Effector memory CD8-positive, alpha-beta T cell (primary cell): ENCODE data around the gene SPG7.

Experiments used
- ATAC-seq: fragments of 150-1000 bp; cut with Tn5 transposase; replicated peaks from 2 replicates; pipeline ENCODE4 v1.10.0; 2021; ENCODE audit warnings: mild to moderate bottlenecking, moderate library complexity
- DNase-seq, 3 experiments: peaks; one replicate each; pipeline ENCODE4 v3.0.0; 2021
- H3K27ac Mint-ChIP-seq, 2 donors: one replicate each; pipeline ENCODE4 v1.8.0; 2022; ENCODE audit warnings: mild to moderate bottlenecking in 2 of 2, mixed read lengths in 2 of 2, moderate library complexity in 2 of 2
- H3K27me3 Mint-ChIP-seq, 2 donors: one replicate each; pipeline ENCODE4 v1.8.0; 2022; ENCODE audit warnings: mixed read lengths in 2 of 2
- H3K36me3 Mint-ChIP-seq: one replicate; pipeline ENCODE4 v1.8.0; 2022; ENCODE audit warnings: mild to moderate bottlenecking, moderate library complexity, mixed read lengths; ENCODE audit not compliant: insufficient read depth
- H3K4me1 Mint-ChIP-seq, 2 donors: one replicate each; pipeline ENCODE4 v1.8.0; 2022; ENCODE audit warnings: low read depth in 2 of 2, mixed read lengths in 2 of 2
- H3K4me3 Mint-ChIP-seq, 2 donors: one replicate each; pipeline ENCODE4 v1.8.0; 2022; ENCODE audit warnings: mild to moderate bottlenecking in 2 of 2, mixed read lengths in 2 of 2, moderate library complexity in 2 of 2
- H3K9me3 Mint-ChIP-seq, 2 donors: one replicate each; pipeline ENCODE4 v1.8.0; 2022; ENCODE audit warnings: mixed read lengths in 2 of 2

SPG7 gene

GRCh38 chr16:89547860-89548259, 39.7 kb downstream of the SPG7 start:
- H3K9me3 Mint-ChIP-seq = no peaks in the 10 kb centered on the region
- peaks cover 26% of the 10 kb centered on the region for H3K36me3 Mint-ChIP-seq

GRCh38 chr16:89548344-89549006, 40.3 kb downstream of the SPG7 start:
- Mint-ChIP-seq H3K36me3 (peaks cover 30% of the 10 kb centered on the region), H3K4me3 (no peak overlapping the region), H3K9me3 (no peaks in the 10 kb centered on the region), H3K27ac (no peak overlapping the region), H3K4me1 (no peaks in the 10 kb centered on the region), H3K27me3 (no peaks in the 10 kb centered on the region)
- DNase-seq = no peak
- ATAC-seq = no peak

More at GRCh38 chr16:89547860-89548259, 39.7 kb downstream of the SPG7 start:
- Mint-ChIP-seq H3K4me1 (no peaks in the 10 kb centered on the region), H3K27me3 (no peaks in the 10 kb centered on the region), H3K27ac (no peak overlapping the region), H3K4me3 (no peak overlapping the region)
- no peak for DNase-seq
- no peak for ATAC-seq

GRCh38 chr16:89549007-89549700, 41.0 kb downstream of the SPG7 start:
- H3K9me3 Mint-ChIP-seq = no peaks in the 10 kb centered on the region
- H3K4me1 Mint-ChIP-seq = no peaks in the 10 kb centered on the region
- DNase-seq (no peak), ATAC-seq (peak; percentile 41)
- H3K27me3 Mint-ChIP-seq = no peaks in the 10 kb centered on the region
- peaks cover 33% of the 10 kb centered on the region for H3K36me3 Mint-ChIP-seq
- H3K4me3 Mint-ChIP-seq = no peak overlapping the region
- peak overlapping the region in 1 of 2 donors; percentile 62 for H3K27ac Mint-ChIP-seq

- no peak overlapping the region for H3K27ac Mint-ChIP-seq
- H3K9me3 Mint-ChIP-seq = no peaks in the 10 kb centered on the region
- no peak for DNase-seq
- no peak overlapping the region for H3K4me3 Mint-ChIP-seq
- H3K4me1 Mint-ChIP-seq = no peaks in the 10 kb centered on the region
- no peaks in the 10 kb centered on the region for H3K27me3 Mint-ChIP-seq
- H3K36me3 Mint-ChIP-seq = peaks cover 40% of the 10 kb centered on the region
- ATAC-seq = no peak
Observed at GRCh38 chr16:89550421-89551007, 42.3 kb downstream of the SPG7 start.

- ATAC-seq = no peak
- no peak overlapping the region for H3K27ac Mint-ChIP-seq
- no peaks in the 10 kb centered on the region for H3K27me3 Mint-ChIP-seq
- peaks cover under 1 to 3% of the 10 kb centered on the region in 2 donors for H3K4me1 Mint-ChIP-seq
- DNase-seq = no peak
- peaks cover 38% of the 10 kb centered on the region for H3K36me3 Mint-ChIP-seq
- H3K9me3 Mint-ChIP-seq = no peaks in the 10 kb centered on the region
- no peak overlapping the region for H3K4me3 Mint-ChIP-seq
Observed at GRCh38 chr16:89552329-89552728, 44.1 kb downstream of the SPG7 start.

- ATAC-seq (no peak), DNase-seq (no peak)
- Mint-ChIP-seq H3K36me3 (peaks cover 32% of the 10 kb centered on the region), H3K27ac (no peak overlapping the region), H3K4me1 (peaks cover 5 to 7% of the 10 kb centered on the region in 2 donors), H3K9me3 (no peaks in the 10 kb centered on the region), H3K4me3 (no peak overlapping the region), H3K27me3 (no peaks in the 10 kb centered on the region)
Observed at GRCh38 chr16:89552913-89553312, 44.7 kb downstream of the SPG7 start.

- ATAC-seq = no peak
- peaks cover 5 to 7% of the 10 kb centered on the region in 2 donors for H3K4me1 Mint-ChIP-seq
- H3K9me3 Mint-ChIP-seq = no peaks in the 10 kb centered on the region
- no peaks in the 10 kb centered on the region for H3K27me3 Mint-ChIP-seq
- no peak for DNase-seq
- peaks cover 25% of the 10 kb centered on the region for H3K36me3 Mint-ChIP-seq
- H3K4me3 Mint-ChIP-seq = no peak overlapping the region
- no peak overlapping the region for H3K27ac Mint-ChIP-seq
Observed at GRCh38 chr16:89553733-89554132, 45.5 kb downstream of the SPG7 start.

GRCh38 chr16:89554343-89554742, 46.1 kb downstream of the SPG7 start:
- Mint-ChIP-seq H3K27me3 (no peaks in the 10 kb centered on the region), H3K36me3 (peaks cover 25% of the 10 kb centered on the region), H3K4me1 (peaks cover 5 to 7% of the 10 kb centered on the region in 2 donors), H3K4me3 (no peak overlapping the region), H3K27ac (no peak overlapping the region), H3K9me3 (no peaks in the 10 kb centered on the region)
- DNase-seq (no peak), ATAC-seq (no peak)

GRCh38 chr16:89555265-89555664, 47.1 kb downstream of the SPG7 start:
- no peaks in the 10 kb centered on the region for H3K27me3 Mint-ChIP-seq
- no peak overlapping the region for H3K27ac Mint-ChIP-seq
- H3K9me3 Mint-ChIP-seq = no peaks in the 10 kb centered on the region
- H3K36me3 Mint-ChIP-seq = peaks cover 31% of the 10 kb centered on the region
- H3K4me3 Mint-ChIP-seq = no peak overlapping the region
- peaks cover 10 to 12% of the 10 kb centered on the region in 2 donors for H3K4me1 Mint-ChIP-seq
- ATAC-seq (no peak), DNase-seq (no peak)

- Mint-ChIP-seq H3K4me1 (peaks cover 10 to 12% of the 10 kb centered on the region in 2 donors), H3K4me3 (no peak overlapping the region), H3K36me3 (peaks cover 35% of the 10 kb centered on the region), H3K27ac (no peak overlapping the region), H3K9me3 (no peaks in the 10 kb centered on the region), H3K27me3 (no peaks in the 10 kb centered on the region)
- DNase-seq = no peak
- ATAC-seq = no peak
Observed at GRCh38 chr16:89555780-89556179, 47.6 kb downstream of the SPG7 start.

GRCh38 chr16:89556750-89557689, 48.8 kb downstream of the SPG7 start:
- no peaks in the 10 kb centered on the region for H3K27me3 Mint-ChIP-seq
- H3K27ac Mint-ChIP-seq = peak overlapping the region in 1 of 2 donors; percentile 20
- peaks cover 17 to 19% of the 10 kb centered on the region in 2 donors for H3K4me1 Mint-ChIP-seq
- ATAC-seq = peak; percentile 30
- H3K36me3 Mint-ChIP-seq = peaks cover 45% of the 10 kb centered on the region
- H3K4me3 Mint-ChIP-seq = no peak overlapping the region
- peak; percentile 75 to 79 (median 78) for DNase-seq
- no peaks in the 10 kb centered on the region for H3K9me3 Mint-ChIP-seq

- Mint-ChIP-seq H3K4me3 (no peak overlapping the region), H3K36me3 (peaks cover 50% of the 10 kb centered on the region), H3K27ac (peak overlapping the region in 1 of 2 donors; percentile 20), H3K9me3 (no peaks in the 10 kb centered on the region), H3K4me1 (peaks cover 26 to 27% of the 10 kb centered on the region in 2 donors), H3K27me3 (no peaks in the 10 kb centered on the region)
- DNase-seq (no peak), ATAC-seq (no peak)
Observed at GRCh38 chr16:89557690-89558490, 49.7 kb downstream of the SPG7 start.
